HepG2 (cell line): ENCODE data around the gene SNX15. TPM values are rescaled to one million over a fixed set of nuclear protein-coding genes. Genes with fewer than 3 reads are reported as not detected.

Source experiments
- ATF7-NPFF ChIP-seq: sonication (generic); formaldehyde crosslinking; IDR thresholded peaks from 2 replicates; pipeline ENCODE4 v1.8.1; 2023; ENCODE audit warnings: mild to moderate bottlenecking, low read depth, missing genetic modification reagents, moderate library complexity
- EZH2 ChIP-seq: conservative IDR thresholded peaks from 2 replicates; pipeline ENCODE4 v1.6.1; 2012; ENCODE audit warnings: mild to moderate bottlenecking, low read depth, low read length, moderate library complexity
- HINFP ChIP-seq: sonication (generic); formaldehyde crosslinking; IDR thresholded peaks from 2 replicates; pipeline ENCODE4 v1.4.0; 2020; ENCODE audit warnings: low read depth, mild to moderate bottlenecking, missing genetic modification reagents
- KAT7 ChIP-seq: IDR thresholded peaks from 2 replicates; pipeline ENCODE4 v1.6.1; 2018; ENCODE audit warnings: borderline replicate concordance, missing compliant biosample characterization
- KDM3A ChIP-seq: IDR thresholded peaks from 2 replicates; pipeline ENCODE4 v1.6.1; 2018; ENCODE audit warnings: low read depth, missing compliant biosample characterization
- MIER2 ChIP-seq: IDR thresholded peaks from 2 replicates; pipeline ENCODE4 v1.6.1; 2016; ENCODE audit warnings: missing biosample characterization, missing genetic modification reagents
- NCOA1 ChIP-seq: sonication (generic); formaldehyde crosslinking; IDR thresholded peaks from 2 replicates; pipeline ENCODE4 v1.9.0; 2021; ENCODE audit warnings: missing genetic modification reagents
- NCOA2 ChIP-seq: sonication (generic); formaldehyde crosslinking; IDR thresholded peaks from 2 replicates; pipeline ENCODE4 v1.8.0; 2022; ENCODE audit warnings: inconsistent platforms
- PAXIP1 ChIP-seq: sonication (generic); formaldehyde crosslinking; conservative IDR thresholded peaks from 2 replicates; pipeline ENCODE4 v1.4.0; 2020; ENCODE audit warnings: mild to moderate bottlenecking, missing genetic modification reagents, moderate library complexity
- POLR2AphosphoS5 ChIP-seq: IDR thresholded peaks from 2 replicates; pipeline ENCODE4 v1.6.1; 2012; ENCODE audit warnings: low read depth, low read length
- RXRB ChIP-seq: IDR thresholded peaks from 2 replicates; pipeline ENCODE4 v1.6.1; 2016; ENCODE audit warnings: borderline replicate concordance, missing genetic modification reagents, missing compliant biosample characterization
- SIN3B ChIP-seq: fragments of 150-350 bp; IDR thresholded peaks from 2 replicates; pipeline ENCODE4 v1.6.1; 2014; ENCODE audit warnings: low read length
- SP4 ChIP-seq: sonication (generic); formaldehyde crosslinking; IDR thresholded peaks from 2 replicates; pipeline ENCODE4 v1.8.1; 2023; ENCODE audit warnings: mild to moderate bottlenecking, missing genetic modification reagents
- TEAD2 ChIP-seq: sonication (generic); formaldehyde crosslinking; IDR thresholded peaks from 2 replicates; pipeline ENCODE4 v1.9.0; 2021; ENCODE audit warnings: missing genetic modification reagents
- ZFP90 ChIP-seq: sonication (generic); formaldehyde crosslinking; IDR thresholded peaks from 2 replicates; pipeline ENCODE4 v1.8.0; 2022; ENCODE audit warnings: missing genetic modification reagents, mild to moderate bottlenecking, inconsistent platforms, borderline replicate concordance
- ZNF292 ChIP-seq: sonication (generic); formaldehyde crosslinking; IDR thresholded peaks from 2 replicates; pipeline ENCODE4 v1.8.1; 2022; ENCODE audit warnings: mild to moderate bottlenecking, low read depth, missing genetic modification reagents, borderline replicate concordance
- ZNF333 ChIP-seq: sonication (generic); formaldehyde crosslinking; IDR thresholded peaks from 2 replicates; pipeline ENCODE4 v1.4.0; 2020; ENCODE audit warnings: mild to moderate bottlenecking, missing genetic modification reagents, borderline replicate concordance
- ZNF460 ChIP-seq: sonication (generic); formaldehyde crosslinking; IDR thresholded peaks from 2 replicates; pipeline ENCODE4 v1.5.1; 2020; ENCODE audit warnings: missing genetic modification reagents, mild to moderate bottlenecking, borderline replicate concordance
- ZNF703 ChIP-seq: sonication (generic); formaldehyde crosslinking; IDR thresholded peaks from 2 replicates; pipeline ENCODE4 v1.5.1; 2020; ENCODE audit warnings: missing genetic modification reagents, mild to moderate bottlenecking, moderate library complexity, borderline replicate concordance
- ZSCAN9 ChIP-seq: IDR thresholded peaks from 2 replicates; pipeline ENCODE4 v1.6.1; 2016; ENCODE audit warnings: borderline replicate concordance
- polyA plus RNA-seq, 8 experiments: library from polyadenylated mRNA; depleted of rRNA in 3 of 8; stranded (reverse) in 7 of 8; unstranded in 1 of 8; fragments of >200 nt; fragmentation: Illumina TruSeq in 4 of 8; extraction: Trizol in 4 of 8; gene quantifications; 2 replicates each; pipeline versions ENCODE4 v1.2.1 to v1.2.3, GENCODE V29; 2011 to 2016; ENCODE audit warnings: low read depth in 4 of 8, missing spikeins in 1 of 8, mixed read lengths in 1 of 8; ENCODE audit not compliant: insufficient read depth in 1 of 8
- total RNA-seq, 5 experiments: library from RNA; depleted of rRNA; stranded (reverse); fragments of >200 nt; fragmentation: Illumina TruSeq; extraction: Trizol; gene quantifications; 2 replicates each; pipeline ENCODE4 v1.2.3, GENCODE V29; 2016; ENCODE audit warnings: low read depth in 1 of 5
- TF ChIP-seq, protein P1 (sequence below): sonication (generic); formaldehyde crosslinking; IDR thresholded peaks from 2 replicates; pipeline ENCODE4 v1.5.0; 2020; ENCODE audit warnings: missing genetic modification reagents
- TF ChIP-seq, protein P2 (sequence below): sonication (generic); formaldehyde crosslinking; IDR thresholded peaks from 2 replicates; pipeline ENCODE4 v1.9.0; 2021; ENCODE audit warnings: missing genetic modification reagents, mild to moderate bottlenecking, borderline replicate concordance

Gene SNX15
- total and polyA plus RNA-seq, 2 of the 13 experiments (the other 11 are each of a cell fraction or from before 2014, with no cell fraction given), result 19.1 to 22.6 TPM

DNA sequence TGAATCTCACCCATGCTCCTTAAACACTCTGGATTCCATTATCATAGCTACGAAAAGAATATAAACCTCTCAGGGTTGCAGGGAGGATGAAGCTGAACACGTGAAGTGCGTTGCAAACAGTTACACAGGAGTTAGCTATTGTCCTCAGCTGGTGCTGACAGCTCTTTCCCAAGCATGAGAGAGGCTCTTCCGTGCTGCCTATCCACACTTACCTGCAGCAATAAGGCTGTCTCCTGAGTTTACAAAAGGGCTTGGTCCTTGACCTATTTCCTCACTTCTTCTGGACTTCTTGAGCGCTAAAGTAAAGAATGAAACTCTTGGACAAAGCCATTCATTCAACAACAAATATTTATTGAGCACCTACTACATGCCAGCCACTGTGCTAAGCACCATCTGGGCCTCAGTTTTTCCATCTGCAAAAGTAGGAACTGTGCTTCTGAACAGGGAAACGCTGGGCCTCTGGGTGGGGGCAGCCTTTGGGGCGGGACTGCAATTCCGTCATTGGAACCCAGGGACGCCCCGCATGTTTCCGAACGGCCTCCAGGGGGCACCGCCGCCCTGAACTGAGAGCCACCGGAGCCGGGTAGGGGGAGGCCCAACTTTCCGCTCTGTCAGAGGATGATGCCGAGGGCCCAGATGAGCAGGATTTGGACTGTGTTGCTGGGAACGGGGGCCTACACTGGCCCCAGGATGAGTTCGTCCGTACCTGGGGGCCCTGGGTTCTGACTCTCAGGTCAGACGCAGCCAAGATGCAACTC lies 13.9 kb upstream of the SNX15 start (continued):
- TF ChIP-seq ZFP90 (CRISPR knock-in tag), result no peak
- TF ChIP-seq, protein P1, sequence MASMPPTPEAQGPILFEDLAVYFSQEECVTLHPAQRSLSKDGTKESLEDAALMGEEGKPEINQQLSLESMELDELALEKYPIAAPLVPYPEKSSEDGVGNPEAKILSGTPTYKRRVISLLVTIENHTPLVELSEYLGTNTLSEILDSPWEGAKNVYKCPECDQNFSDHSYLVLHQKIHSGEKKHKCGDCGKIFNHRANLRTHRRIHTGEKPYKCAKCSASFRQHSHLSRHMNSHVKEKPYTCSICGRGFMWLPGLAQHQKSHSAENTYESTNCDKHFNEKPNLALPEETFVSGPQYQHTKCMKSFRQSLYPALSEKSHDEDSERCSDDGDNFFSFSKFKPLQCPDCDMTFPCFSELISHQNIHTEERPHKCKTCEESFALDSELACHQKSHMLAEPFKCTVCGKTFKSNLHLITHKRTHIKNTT (CRISPR knock-in tag), result no peak
- TF ChIP-seq ZNF703, result no peak
- TF ChIP-seq ATF7-NPFF (CRISPR knock-in tag), result no peak
- TF ChIP-seq KDM3A (CRISPR knock-in tag), result no peak
- TF ChIP-seq MIER2 (CRISPR knock-in tag), result no peak
- no peak for TF ChIP-seq ZNF292 (CRISPR knock-in tag)
- TF ChIP-seq TEAD2, result no peak
- no peak for TF ChIP-seq NCOA1 (CRISPR knock-in tag)
- TF ChIP-seq KAT7 (CRISPR knock-in tag), result no peak
- TF ChIP-seq HINFP (CRISPR knock-in tag), result 0 out of 2 replicates have a peak, but pooled peaks have one; percentile 1
- no peak for TF ChIP-seq RXRB (CRISPR knock-in tag)
- TF ChIP-seq SP4 (CRISPR knock-in tag), result no peak
- TF ChIP-seq SIN3B, result no peak
- TF ChIP-seq, protein P2, sequence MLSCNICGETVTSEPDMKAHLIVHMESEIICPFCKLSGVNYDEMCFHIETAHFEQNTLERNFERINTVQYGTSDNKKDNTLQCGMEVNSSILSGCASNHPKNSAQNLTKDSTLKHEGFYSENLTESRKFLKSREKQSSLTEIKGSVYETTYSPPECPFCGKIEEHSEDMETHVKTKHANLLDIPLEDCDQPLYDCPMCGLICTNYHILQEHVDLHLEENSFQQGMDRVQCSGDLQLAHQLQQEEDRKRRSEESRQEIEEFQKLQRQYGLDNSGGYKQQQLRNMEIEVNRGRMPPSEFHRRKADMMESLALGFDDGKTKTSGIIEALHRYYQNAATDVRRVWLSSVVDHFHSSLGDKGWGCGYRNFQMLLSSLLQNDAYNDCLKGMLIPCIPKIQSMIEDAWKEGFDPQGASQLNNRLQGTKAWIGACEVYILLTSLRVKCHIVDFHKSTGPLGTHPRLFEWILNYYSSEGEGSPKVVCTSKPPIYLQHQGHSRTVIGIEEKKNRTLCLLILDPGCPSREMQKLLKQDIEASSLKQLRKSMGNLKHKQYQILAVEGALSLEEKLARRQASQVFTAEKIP (CRISPR knock-in tag), result no peak
- TF ChIP-seq POLR2AphosphoS5, result no peak; the same call in 1 of the 2 replicates
- TF ChIP-seq NCOA2, result no peak; the same call in 1 of the 2 replicates
- TF ChIP-seq EZH2, result no peak
- 0 out of 2 replicates have a peak, but pooled peaks have one; percentile 8 for TF ChIP-seq ZSCAN9
- TF ChIP-seq ZNF460, result no peak
- peak; percentile 15; the same call in 1 of the 2 replicates for TF ChIP-seq PAXIP1 (CRISPR knock-in tag)
- no peak; the same call in 1 of the 2 replicates for TF ChIP-seq ZNF333 (CRISPR knock-in tag)
